ENCODE results near the gene CST11.
"Not testable (repeated sequence)": the region's sequence is repeated elsewhere in the genome, so short reads cannot be mapped to it uniquely, and the experiment has no call there.

Gene CST11
- 0 to 0.03 (median 0) reads per million in 18 experiments for total RNA-seq

- no peak for DNase-seq
These were observed at the start of gene CST11 for GRCh38 chr20:23452776-23453175. Gene CST11 (minus strand): TSS chr20:23452876. CDS start chr20:23452811, 65 bp downstream.

- no peak for DNase-seq
These were observed 49.2 kb upstream of the CST11 start for GRCh38 chr20:23501926-23502325.

- DNase-seq: no peak
These were observed 44.9 kb upstream of the CST11 start for GRCh38 chr20:23497536-23497935.

GRCh38 chr20:23493172-23493772 is 40.6 kb upstream of the CST11 start:
- no peak for DNase-seq

- DNase-seq: no peak
These were observed 39.6 kb upstream of the CST11 start for GRCh38 chr20:23492292-23492691.

- no peak for DNase-seq
These were observed 38.1 kb upstream of the CST11 start, which contains the start of gene CST8 for GRCh38 chr20:23490817-23491216. Gene CST8 (plus strand): TSS chr20:23491117. CDS start chr20:23491668, 551 bp downstream.

GRCh38 chr20:23488996-23489395 is 36.3 kb upstream of the CST11 start:
- DNase-seq: no peak

- no peak for DNase-seq
These were observed 35.8 kb upstream of the CST11 start for GRCh38 chr20:23488470-23488869.

GRCh38 chr20:23484081-23484480 is 31.4 kb upstream of the CST11 start:
- DNase-seq: no peak

- no peak for DNase-seq
These were observed 29.5 kb upstream of the CST11 start for GRCh38 chr20:23482138-23482537.

GRCh38 chr20:23479043-23479442 is 26.4 kb upstream of the CST11 start:
- DNase-seq: no peak

- no peak for DNase-seq
These were observed 24.5 kb upstream of the CST11 start for GRCh38 chr20:23477223-23477622.

- DNase-seq: no peak
These were observed 23.5 kb upstream of the CST11 start for GRCh38 chr20:23476015-23476754.

- no peak for DNase-seq
These were observed 22.7 kb upstream of the CST11 start for GRCh38 chr20:23475395-23475794.

GRCh38 chr20:23473293-23473692 is 20.6 kb upstream of the CST11 start:
- DNase-seq: not testable (repeated sequence)

GRCh38 chr20:23472306-23472705 is 19.6 kb upstream of the CST11 start:
- DNase-seq: not testable (repeated sequence)

- DNase-seq: not testable (repeated sequence)
These were observed 14.3 kb upstream of the CST11 start for GRCh38 chr20:23466961-23467360.

- no peak for DNase-seq
These were observed 8.5 kb upstream of the CST11 start for GRCh38 chr20:23461180-23461579.

GRCh38 chr20:23459461-23460150 is 6.9 kb upstream of the CST11 start:
- peak; percentile 50 to 58 for DNase-seq

GRCh38 chr20:23456873-23457272 is 4.2 kb upstream of the CST11 start:
- DNase-seq: no peak

GRCh38 chr20:23456409-23456808 is 3.7 kb upstream of the CST11 start:
- DNase-seq: no peak

- no peak for DNase-seq
These were observed 3.0 kb upstream of the CST11 start for GRCh38 chr20:23455639-23456038.

GRCh38 chr20:23454816-23455215 is 2.1 kb upstream of the CST11 start:
- DNase-seq: no peak
